ENCODE data around the gene WSCD2. TPM values are rescaled to one million over a fixed set of nuclear protein-coding genes. Genes with fewer than 3 reads are reported as not detected.

The WSCD2 gene
- total and polyA plus RNA-seq, 9 donors, result under 0.01 to 2.6 (median 0.53) TPM; not detected in 1

DNA sequence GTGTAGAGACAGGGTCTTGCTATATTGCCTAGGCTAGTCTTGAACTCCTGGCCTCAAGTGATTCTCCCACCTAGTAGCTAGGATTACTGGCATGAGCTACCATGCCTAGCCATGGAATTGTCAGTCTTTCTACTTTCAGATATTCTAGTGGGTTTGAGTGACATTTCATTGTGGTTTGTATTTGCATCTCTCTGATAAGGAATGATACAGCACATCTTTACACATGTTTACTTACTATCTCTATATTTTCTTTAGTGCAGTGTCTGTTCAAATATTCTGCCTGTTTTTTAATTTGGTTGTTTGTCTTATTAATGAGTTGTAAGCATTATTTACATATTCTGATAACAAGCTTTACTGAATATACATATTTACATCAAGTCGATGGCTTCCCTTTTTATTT is 136.4 kb downstream of the WSCD2 start:
- intact Hi-C loops (cut with DNase I), result no loop called here
- TF ChIP-seq, protein P1, sequence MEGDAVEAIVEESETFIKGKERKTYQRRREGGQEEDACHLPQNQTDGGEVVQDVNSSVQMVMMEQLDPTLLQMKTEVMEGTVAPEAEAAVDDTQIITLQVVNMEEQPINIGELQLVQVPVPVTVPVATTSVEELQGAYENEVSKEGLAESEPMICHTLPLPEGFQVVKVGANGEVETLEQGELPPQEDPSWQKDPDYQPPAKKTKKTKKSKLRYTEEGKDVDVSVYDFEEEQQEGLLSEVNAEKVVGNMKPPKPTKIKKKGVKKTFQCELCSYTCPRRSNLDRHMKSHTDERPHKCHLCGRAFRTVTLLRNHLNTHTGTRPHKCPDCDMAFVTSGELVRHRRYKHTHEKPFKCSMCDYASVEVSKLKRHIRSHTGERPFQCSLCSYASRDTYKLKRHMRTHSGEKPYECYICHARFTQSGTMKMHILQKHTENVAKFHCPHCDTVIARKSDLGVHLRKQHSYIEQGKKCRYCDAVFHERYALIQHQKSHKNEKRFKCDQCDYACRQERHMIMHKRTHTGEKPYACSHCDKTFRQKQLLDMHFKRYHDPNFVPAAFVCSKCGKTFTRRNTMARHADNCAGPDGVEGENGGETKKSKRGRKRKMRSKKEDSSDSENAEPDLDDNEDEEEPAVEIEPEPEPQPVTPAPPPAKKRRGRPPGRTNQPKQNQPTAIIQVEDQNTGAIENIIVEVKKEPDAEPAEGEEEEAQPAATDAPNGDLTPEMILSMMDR (IDR thresholded peaks at IDR 0.05), result no peak
- no peak for TF ChIP-seq POLR2A (IDR thresholded peaks at IDR 0.05)
- no peak for TF ChIP-seq EP300 (IDR thresholded peaks at IDR 0.05)
- Histone ChIP-seq H3K4me1 (ENCODE audit: insufficient read depth) (no peaks in the 10 kb centered on the region), H3K9me3 (no peaks in the 10 kb centered on the region), H3K27ac (no peak overlapping the region), H3K36me3 (no peaks in the 10 kb centered on the region), H3K27me3 (no peaks in the 10 kb centered on the region), H3K4me3 (no peak overlapping the region)
- 76 to 87% (median 83%) methylated on average over 1 of the region's 1 CpG for WGBS, 3 donors
- no peak for DNase-seq

DNA sequence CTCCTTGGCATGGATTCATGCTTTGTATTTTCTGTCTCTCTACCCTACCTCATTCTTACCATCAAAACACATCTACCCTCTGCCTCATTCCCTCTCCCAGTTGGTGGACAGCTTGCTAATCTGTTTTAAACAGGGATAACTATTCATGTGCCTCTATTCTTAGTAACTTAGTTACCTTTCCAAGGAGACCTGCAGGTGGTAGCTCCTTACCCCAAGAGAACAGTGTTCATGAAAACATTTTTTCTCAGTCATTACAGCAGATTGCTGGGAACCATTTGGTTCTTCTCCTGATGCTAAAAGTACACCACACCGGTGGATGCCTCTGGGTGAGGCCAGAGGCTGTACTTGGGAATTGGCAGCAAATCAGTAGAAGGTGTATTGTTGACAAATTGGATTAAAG is 137.0 kb downstream of the WSCD2 start:
- Histone ChIP-seq H3K9me3 (no peaks in the 10 kb centered on the region), H3K4me1 (ENCODE audit: insufficient read depth) (no peaks in the 10 kb centered on the region), H3K27ac (no peak overlapping the region), H3K27me3 (no peaks in the 10 kb centered on the region), H3K36me3 (no peaks in the 10 kb centered on the region), H3K4me3 (no peak overlapping the region)
- TF ChIP-seq POLR2A (IDR thresholded peaks at IDR 0.05), result no peak
- TF ChIP-seq, protein P1 (IDR thresholded peaks at IDR 0.05), result no peak
- TF ChIP-seq EP300 (IDR thresholded peaks at IDR 0.05), result no peak
- no peak for DNase-seq
- WGBS, 3 donors, result 68 to 81% (median 81%) methylated on average over 1 of the region's 1 CpG
- intact Hi-C loops (cut with DNase I), result no loop called here

DNA sequence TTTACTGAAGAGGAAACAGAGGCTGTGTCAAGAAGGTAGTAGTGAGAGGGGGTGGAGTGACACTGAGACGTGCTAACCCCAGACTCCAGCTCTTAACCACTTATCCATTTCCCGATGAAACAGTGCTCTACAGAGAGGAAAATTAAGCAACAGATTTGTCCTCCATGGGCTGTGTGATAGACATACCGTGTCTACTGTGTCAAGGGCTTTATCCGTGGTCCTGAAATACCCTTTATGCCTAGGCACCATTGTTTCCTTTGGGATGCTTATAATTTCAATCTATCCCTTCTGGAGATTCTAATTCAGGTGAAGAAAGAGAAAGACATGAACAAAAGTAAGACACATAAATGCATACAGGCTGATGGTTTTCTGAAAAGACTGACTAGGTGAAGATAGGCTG is 138.4 kb downstream of the WSCD2 start:
- Histone ChIP-seq H3K27me3 (no peaks in the 10 kb centered on the region), H3K27ac (no peak overlapping the region), H3K4me1 (ENCODE audit: insufficient read depth) (no peaks in the 10 kb centered on the region), H3K9me3 (no peaks in the 10 kb centered on the region), H3K4me3 (no peak overlapping the region), H3K36me3 (no peaks in the 10 kb centered on the region)
- no peak for DNase-seq
- 65 to 75% (median 71%) methylated on average over 4 of the region's 4 CpGs for WGBS, 3 donors
- TF ChIP-seq, protein P1 (IDR thresholded peaks at IDR 0.05), result no peak
- intact Hi-C loops (cut with DNase I), result no loop called here

DNA sequence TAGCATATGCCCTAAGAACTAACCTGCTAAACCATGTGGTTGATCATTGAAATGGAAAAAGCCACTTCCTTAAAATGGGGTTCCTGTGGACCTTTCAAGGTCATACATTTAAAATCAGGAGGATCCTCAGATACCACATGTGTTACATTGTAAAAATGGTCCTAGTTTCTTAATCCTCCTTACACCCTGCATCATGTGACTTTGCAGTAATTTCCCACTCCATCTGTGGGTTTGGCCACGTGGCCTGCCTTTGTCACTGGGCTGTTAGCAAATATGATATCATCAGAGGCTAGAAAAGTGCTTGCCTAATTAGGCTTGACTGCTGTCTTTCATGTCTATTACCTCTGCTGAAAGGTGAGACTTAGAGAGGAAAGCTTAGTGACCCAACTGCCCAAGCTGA is 139.3 kb downstream of the WSCD2 start:
- TF ChIP-seq POLR2A (IDR thresholded peaks at IDR 0.05), result no peak
- TF ChIP-seq, protein P1 (IDR thresholded peaks at IDR 0.05), result no peak
- no peak for TF ChIP-seq EP300 (IDR thresholded peaks at IDR 0.05)
- Histone ChIP-seq H3K27ac (no peak overlapping the region), H3K4me3 (no peak overlapping the region), H3K9me3 (no peaks in the 10 kb centered on the region), H3K36me3 (no peaks in the 10 kb centered on the region), H3K4me1 (ENCODE audit: insufficient read depth) (no peaks in the 10 kb centered on the region), H3K27me3 (no peaks in the 10 kb centered on the region)
- intact Hi-C loops (cut with DNase I), result no loop called here
- WGBS, 3 donors, result 40 to 45% (median 41%) methylated on average over 1 of the region's 1 CpG
- no peak for DNase-seq

DNA sequence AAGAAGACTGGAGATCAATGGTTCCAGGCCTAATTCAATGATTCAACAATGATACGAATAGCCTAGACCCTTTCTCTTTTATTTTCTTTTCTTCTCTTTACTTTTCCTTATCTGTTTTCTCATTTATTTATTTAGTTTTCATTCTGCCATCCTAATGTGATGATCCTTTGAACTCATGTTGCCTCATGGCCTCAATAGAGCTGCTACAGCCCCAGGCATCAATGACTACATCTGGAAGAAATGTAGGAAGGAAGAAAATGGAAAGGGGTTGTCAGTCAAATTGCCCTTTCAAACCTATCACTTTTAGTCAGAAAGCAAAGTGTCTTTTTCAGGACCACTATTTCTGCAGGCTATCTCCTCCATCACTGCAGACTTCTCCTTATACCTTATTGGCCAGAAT is 140.1 kb downstream of the WSCD2 start:
- 79 to 91% (median 79%) methylated on average over 1 of the region's 1 CpG for WGBS, 3 donors

More for the DNA sequence above, 140.1 kb downstream of the WSCD2 start:
- Histone ChIP-seq H3K27ac (no peak overlapping the region), H3K4me3 (no peak overlapping the region), H3K27me3 (no peaks in the 10 kb centered on the region), H3K4me1 (ENCODE audit: insufficient read depth) (no peaks in the 10 kb centered on the region), H3K36me3 (no peaks in the 10 kb centered on the region), H3K9me3 (no peaks in the 10 kb centered on the region)
- DNase-seq, result no peak
- TF ChIP-seq EP300 (IDR thresholded peaks at IDR 0.05), result no peak
- no peak for TF ChIP-seq POLR2A (IDR thresholded peaks at IDR 0.05)
- TF ChIP-seq, protein P1 (IDR thresholded peaks at IDR 0.05), result no peak
- intact Hi-C loops (cut with DNase I), result no loop called here

Measured in ovary (tissue), 9 donors.